ENCODE data around the gene MAPRE2.

DNA sequence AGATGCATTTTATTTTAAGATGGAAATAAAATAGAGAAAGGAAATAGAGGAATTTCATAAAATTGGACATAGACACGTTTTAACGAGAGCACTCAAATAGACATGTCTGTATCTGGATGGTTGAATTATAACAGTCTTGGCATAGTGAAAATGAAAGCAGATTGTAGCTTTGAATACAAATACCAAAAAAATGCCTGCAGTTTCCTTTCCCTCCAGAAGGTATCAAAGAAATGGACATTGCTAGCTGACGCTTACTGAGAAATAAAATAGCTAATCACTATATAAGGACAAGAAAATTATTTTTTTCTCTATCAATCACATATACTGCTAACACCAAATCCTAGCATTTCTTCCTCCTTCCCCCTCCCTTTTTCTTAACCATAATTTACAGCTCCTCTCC is 11.4 kb upstream of the MAPRE2 start:
- no peak for TF ChIP-seq POLR2AphosphoS5 (IDR thresholded peaks at IDR 0.05)
- TF ChIP-seq, protein P1, sequence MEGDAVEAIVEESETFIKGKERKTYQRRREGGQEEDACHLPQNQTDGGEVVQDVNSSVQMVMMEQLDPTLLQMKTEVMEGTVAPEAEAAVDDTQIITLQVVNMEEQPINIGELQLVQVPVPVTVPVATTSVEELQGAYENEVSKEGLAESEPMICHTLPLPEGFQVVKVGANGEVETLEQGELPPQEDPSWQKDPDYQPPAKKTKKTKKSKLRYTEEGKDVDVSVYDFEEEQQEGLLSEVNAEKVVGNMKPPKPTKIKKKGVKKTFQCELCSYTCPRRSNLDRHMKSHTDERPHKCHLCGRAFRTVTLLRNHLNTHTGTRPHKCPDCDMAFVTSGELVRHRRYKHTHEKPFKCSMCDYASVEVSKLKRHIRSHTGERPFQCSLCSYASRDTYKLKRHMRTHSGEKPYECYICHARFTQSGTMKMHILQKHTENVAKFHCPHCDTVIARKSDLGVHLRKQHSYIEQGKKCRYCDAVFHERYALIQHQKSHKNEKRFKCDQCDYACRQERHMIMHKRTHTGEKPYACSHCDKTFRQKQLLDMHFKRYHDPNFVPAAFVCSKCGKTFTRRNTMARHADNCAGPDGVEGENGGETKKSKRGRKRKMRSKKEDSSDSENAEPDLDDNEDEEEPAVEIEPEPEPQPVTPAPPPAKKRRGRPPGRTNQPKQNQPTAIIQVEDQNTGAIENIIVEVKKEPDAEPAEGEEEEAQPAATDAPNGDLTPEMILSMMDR (IDR thresholded peaks at IDR 0.05), result peak in 4 of 6 experiments; percentile 23 to 44 (median 39)
- no peak for TF ChIP-seq POLR2A (IDR thresholded peaks at IDR 0.05)
- no peak for TF ChIP-seq EP300 (IDR thresholded peaks at IDR 0.05)

Measured in upper lobe of left lung (tissue), 4 donors.